ENCODE measurements around the gene WT1. TPM values are rescaled to one million over a fixed set of nuclear protein-coding genes. Genes with fewer than 3 reads are reported as not detected.

The WT1 gene
- total RNA-seq, 1 experiment from 2014 or later: 6.4 TPM

- no peak for DNase-seq (ENCODE audit: low spot score)
Measured at GRCh38 chr11:32425761-32426160, 9.6 kb downstream of the WT1 start.

DNA sequence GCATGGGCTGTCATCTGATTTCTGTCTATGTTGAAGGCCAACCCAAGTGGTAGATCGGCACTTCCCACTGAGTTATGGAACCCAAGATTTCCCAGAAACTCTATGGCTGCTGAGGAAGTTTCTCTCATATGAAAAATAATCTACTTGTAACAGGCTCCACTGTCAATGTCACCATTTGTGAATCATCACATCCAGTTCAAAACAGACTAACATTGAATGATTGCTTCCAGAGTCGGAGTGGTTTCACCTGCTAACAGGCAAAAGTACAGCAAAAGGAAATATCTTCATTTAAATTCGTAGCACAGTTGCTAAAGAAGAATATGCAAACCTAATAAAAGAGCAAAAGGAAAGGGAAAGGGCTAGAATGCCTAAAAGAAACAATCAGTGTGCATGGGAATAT, 12.8 kb downstream of the WT1 start:
- no peak for DNase-seq (ENCODE audit: low spot score)

GRCh38 chr11:32421992-32422391, 13.3 kb downstream of the WT1 start:
- peak; percentile 27 for DNase-seq (ENCODE audit: low spot score)

- peak; percentile 89 for DNase-seq (ENCODE audit: low spot score)
Measured at GRCh38 chr11:32420937-32421901, 14.1 kb downstream of the WT1 start.

GRCh38 chr11:32420139-32420538, 15.2 kb downstream of the WT1 start:
- no peak for DNase-seq (ENCODE audit: low spot score)

- peak; percentile 10 for DNase-seq (ENCODE audit: low spot score)
Measured at GRCh38 chr11:32418836-32419235, 16.5 kb downstream of the WT1 start.

DNA sequence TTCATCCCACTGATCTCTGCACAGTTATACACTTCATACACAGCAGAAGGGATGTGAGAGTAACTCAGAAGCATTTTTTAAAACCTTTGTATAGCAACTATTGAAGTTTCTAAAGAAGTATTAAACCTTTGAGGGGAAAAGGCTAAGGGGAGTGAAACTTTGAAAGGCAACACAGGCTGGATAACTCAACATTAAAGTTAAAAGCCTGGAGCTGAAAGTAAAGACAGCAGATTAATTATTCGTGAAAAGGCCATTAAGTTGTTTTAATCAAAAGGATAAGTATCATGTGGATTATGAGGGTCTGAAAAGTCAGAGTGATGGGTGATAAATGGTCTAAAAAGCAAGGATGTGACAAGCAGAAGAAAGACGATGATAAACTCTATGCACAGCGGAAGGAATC, 17.5 kb downstream of the WT1 start:
- DNase-seq (ENCODE audit: low spot score): no peak

DNA sequence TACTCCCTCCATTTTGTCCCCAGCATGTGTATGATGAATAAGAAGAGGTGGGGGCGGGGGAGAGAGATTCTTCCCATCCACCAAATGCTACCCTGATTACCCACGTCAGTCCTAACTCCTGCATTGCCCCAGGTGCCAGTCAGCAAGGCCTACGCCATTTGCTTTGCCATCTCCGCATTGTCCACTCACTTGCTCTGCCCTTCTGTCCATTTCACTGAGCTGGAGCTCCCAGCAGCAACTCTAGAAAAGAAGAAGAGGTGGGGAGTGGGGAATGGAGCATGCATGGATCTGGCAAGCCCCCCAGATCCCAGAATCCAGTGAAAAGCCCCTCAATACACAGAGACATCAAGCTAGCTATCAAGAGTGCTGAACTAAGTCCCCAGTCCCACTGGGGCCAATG, 19.0 kb downstream of the WT1 start:
- no peak for DNase-seq (ENCODE audit: low spot score)

DNA sequence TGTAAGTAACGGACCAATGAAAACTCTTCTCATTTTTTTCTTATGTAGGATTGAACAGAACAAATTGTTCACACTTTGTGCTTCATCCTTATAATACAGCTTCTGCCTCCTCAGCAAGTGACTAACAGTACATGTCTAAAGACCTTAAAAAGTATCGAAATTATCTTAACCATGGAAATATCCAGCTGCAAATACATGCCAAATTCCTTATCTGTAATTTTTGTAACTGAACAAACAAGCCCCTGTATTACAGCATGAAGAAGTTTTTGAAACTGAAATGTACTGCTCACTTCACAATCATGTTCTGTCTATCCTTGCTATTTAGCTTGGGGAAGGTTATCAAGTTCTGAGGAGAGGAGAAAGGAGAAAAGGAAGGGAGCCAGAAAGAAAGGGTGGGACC, 20.4 kb downstream of the WT1 start:
- no peak for DNase-seq (ENCODE audit: low spot score)

GRCh38 chr11:32411942-32412615, 23.3 kb downstream of the WT1 start:
- DNase-seq (ENCODE audit: low spot score): no peak

- no peak for DNase-seq (ENCODE audit: low spot score)
Measured at GRCh38 chr11:32405592-32405991, 29.7 kb downstream of the WT1 start.

DNA sequence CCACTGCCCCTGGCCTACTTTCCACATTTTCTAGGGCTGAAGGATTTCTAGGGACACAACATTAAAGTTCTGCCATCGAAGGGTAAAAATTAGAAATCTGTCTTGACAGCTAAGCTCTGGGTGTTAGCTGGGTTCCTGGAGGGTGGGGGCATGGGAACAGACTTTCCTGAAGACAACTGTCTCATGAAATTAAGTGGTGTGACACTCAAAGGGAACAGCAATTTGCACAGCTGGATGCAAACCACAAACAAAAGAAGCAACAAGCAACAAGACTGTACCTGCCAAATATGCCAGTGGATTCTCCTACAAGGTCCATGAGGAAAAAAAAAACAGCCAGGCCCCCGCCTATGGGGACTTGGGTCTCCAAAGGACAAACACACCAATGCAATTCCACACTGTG, 32.5 kb downstream of the WT1 start:
- no peak for DNase-seq (ENCODE audit: low spot score)

DNA sequence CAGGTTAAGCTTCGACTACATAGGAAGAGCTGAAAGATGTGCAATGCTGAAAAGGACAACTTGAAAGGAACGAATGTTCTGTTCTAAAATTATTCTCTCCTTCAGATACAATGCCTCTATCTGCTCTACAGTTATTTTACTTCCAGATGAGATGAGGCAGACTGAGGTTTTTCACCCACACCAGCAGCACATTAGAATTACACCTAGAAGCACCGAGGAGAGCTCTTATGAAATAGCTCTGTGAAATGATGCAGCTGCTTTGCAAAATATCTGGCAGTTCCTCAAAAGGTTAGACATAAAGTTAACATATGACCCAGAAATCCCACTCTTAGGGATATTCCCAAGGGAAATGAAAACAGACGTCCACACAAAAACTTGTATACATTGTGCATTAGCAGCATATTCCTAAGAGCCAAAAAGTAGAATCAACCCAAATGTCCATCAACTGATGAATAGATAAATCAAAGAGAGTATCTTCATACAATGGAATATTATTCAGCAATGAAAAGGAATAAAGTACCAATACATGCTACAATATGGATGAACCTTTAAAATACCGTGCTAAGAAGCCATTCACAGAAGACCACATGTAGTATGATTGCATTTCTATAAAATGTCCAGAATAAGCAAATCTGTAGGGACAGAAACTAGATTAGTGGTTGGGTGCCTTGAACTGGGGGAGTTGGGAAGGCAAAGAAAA, 34.5 kb downstream of the WT1 start:
- DNase-seq (ENCODE audit: low spot score): no peak

- DNase-seq (ENCODE audit: low spot score): peak; percentile 73
Measured at GRCh38 chr11:32400196-32400595, 35.1 kb downstream of the WT1 start.

DNA sequence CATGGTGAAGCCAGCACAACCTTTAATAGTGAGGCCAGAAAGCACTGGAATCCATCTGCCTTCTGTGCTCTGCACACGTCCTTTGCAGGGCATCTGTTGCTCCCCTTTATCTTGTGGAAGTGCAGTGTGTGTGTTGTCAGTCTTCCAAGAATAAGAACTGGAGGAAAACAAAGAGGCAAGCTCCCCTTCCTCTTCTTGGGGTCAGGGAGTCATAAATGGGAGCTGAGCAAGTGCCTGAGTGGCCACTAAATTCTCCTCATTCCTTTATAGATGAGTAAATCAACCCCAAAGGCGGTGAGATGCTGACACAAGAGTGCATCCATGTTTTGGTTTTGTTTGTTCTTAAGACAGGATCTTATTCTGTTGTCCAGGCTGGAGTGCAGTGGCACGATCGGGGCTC, 38.3 kb downstream of the WT1 start:
- peak; percentile 64 for DNase-seq (ENCODE audit: low spot score)

GRCh38 chr11:32396331-32396730, 39.0 kb downstream of the WT1 start:
- no peak for DNase-seq (ENCODE audit: low spot score)

DNA sequence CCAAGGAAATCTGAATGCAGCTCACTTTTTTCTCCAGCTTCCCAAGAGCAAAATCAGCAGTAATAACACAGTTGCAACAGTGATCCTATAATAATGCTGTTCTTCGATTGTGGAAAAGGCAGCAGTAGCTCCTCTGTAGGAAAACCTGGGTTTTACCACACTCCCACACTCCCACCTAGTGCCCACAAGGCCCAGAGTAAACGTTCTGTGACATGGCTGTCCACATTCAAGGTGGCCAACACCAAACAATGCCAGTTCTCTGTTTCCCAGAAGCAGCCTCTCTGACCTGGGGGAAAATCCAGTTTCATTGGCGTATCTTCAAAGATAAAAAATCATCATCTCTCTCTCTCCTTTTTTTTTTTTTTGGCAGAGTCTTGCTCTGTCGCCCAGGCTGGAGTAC, 40.2 kb downstream of the WT1 start:
- no peak for DNase-seq (ENCODE audit: low spot score)

DNA sequence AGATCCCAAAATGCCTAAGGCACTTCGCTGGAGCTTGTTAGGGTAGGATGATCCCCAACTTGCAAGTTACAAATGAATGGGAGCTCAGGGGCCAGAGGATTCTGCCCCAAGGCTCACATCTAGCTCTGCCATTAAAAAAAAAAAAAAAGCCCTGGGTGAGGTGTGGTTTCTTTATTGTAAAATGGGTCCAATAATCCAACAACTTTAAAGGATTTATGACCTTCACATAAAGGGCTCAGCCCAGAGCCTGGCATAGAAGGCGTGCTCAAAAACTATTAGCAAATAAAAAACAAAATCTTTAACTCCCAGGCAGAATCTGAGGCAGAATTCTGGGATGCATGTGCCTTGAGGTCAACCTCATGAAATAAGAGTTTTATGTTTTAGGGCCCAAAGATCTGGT, 42.5 kb downstream of the WT1 start:
- DNase-seq (ENCODE audit: low spot score): no peak

DNA sequence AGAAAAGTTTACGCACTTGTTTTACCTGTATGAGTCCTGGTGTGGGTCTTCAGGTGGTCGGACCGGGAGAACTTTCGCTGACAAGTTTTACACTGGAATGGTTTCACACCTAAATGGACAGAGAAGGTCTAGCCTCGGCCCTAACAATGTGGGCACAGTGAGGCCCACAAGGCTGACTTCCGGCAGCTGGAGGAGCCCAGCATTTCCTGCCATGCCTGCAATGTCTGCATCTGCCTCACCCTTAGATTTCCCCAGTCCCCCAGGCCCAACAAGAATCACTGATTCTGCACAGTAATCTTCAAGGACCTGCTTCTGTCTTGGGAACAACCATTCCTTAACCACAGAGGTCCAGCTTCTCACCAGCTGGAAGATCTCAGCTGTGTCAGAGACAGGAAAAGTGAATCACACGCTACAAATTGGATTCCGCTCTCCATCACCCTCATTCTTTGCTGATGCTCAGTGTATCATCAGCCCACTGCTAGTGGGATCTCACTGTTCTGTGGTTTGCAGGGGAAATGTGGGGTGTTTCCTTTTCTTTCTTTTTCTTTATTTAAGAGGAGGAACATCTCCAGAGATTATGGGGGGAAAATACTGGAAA, 43.3 kb downstream of the WT1 start:
- DNase-seq (ENCODE audit: low spot score): peak; percentile 86

DNA sequence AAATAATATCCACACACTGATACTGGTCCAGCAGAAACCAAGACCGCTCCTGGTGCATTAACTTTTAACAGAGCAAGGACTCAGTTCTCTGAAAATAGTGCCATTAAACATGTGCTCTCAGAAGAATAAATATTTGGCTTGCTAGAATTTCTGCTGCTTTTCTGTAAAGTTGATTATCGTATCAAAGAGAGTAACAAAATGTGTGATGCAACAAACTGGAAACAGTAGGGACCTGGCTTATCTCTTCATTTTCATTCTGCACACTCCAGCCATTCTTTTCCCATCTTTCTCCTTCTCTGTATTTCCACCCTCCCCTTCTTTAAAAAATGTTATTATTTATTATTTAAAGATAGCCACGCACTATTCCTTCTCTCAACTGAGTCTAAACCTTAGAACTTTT, 43.9 kb downstream of the WT1 start:
- no peak for DNase-seq (ENCODE audit: low spot score)

- DNase-seq (ENCODE audit: low spot score): no peak
Measured at GRCh38 chr11:32390712-32391111, 44.6 kb downstream of the WT1 start.

Data from A172 (cell line).